Neural crest cell (in vitro differentiated cells): ENCODE measurements around the gene RITA1. TPM values are rescaled to one million over a fixed set of nuclear protein-coding genes. Genes with fewer than 3 reads are reported as not detected.
"Not testable (repeated sequence)": the region's sequence is repeated elsewhere in the genome, so short reads cannot be mapped to it uniquely, and the experiment has no call there.

Experiments
- DNase-seq: peaks from one replicate; pipeline ENCODE4 v3.0.0; 2021; ENCODE audit warnings: low read depth, mixed read lengths, low spot score
- H3K27ac Mint-ChIP-seq: one replicate; pipeline ENCODE4 v1.8.0; 2021; ENCODE audit warnings: mild to moderate bottlenecking, mixed read lengths; ENCODE audit not compliant: unreplicated experiment
- H3K27me3 Mint-ChIP-seq: 2 replicates; pipeline ENCODE4 v1.8.0; 2021; ENCODE audit warnings: low read depth, mild to moderate bottlenecking, mixed read lengths
- H3K36me3 Mint-ChIP-seq: 2 replicates; pipeline ENCODE4 v1.8.0; 2021; ENCODE audit warnings: low read depth, mild to moderate bottlenecking, mixed read lengths
- H3K4me1 Mint-ChIP-seq: 2 replicates; pipeline ENCODE4 v1.8.0; 2021; ENCODE audit warnings: mixed read lengths
- H3K4me3 Mint-ChIP-seq: one replicate; pipeline ENCODE4 v1.8.0; 2021; ENCODE audit warnings: mild to moderate bottlenecking, mixed read lengths
- H3K9me3 Mint-ChIP-seq: 2 replicates; pipeline ENCODE4 v1.8.0; 2021; ENCODE audit warnings: mixed read lengths
- CTCF ChIP-seq: fragments of 200-600 bp; sonication (generic); conservative IDR thresholded peaks from 2 replicates; pipeline ENCODE4 v1.5.0; 2021; ENCODE audit warnings: antibody characterized with exemption, mild to moderate bottlenecking
- total RNA-seq: library from RNA; stranded (reverse); gene quantifications from 2 replicates; pipeline ENCODE4 v1.2.1, GENCODE V29; 2021

RITA1 gene
- total RNA-seq, 1 donor from 2014 or later = 20.1 TPM

GRCh38 chr12:113138826-113139225 lies 46.7 kb upstream of the RITA1 start:
- no peak for TF ChIP-seq CTCF
- Mint-ChIP-seq H3K27me3 (peaks cover 49% of the 10 kb centered on the region), H3K27ac (no peak overlapping the region), H3K9me3 (no peaks in the 10 kb centered on the region), H3K36me3 (no peaks in the 10 kb centered on the region), H3K4me1 (no peaks in the 10 kb centered on the region), H3K4me3 (no peak overlapping the region)
- DNase-seq = no peak

DNA sequence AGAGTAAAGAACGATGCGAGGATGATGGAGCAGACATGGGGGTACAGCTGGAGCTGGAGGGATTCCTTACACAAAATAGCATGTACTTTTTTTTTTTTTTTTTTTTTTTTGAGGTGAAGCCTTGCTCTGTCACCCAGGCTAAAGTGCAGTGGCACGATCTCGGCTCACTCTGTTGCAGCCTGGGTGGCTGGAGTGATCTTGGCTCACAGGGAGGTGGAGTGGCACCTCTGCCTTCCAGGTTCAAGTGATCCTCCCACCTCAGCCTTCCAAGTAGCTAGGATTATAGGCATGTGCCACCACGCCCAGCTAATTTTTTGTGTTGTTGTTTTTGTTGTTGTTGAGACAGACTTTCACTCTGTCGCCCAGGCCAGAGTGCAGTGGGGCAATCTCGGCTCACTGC lies 44.8 kb upstream of the RITA1 start:
- H3K27ac Mint-ChIP-seq = peak overlapping the region; percentile 86
- no peaks in the 10 kb centered on the region for H3K36me3 Mint-ChIP-seq
- H3K27me3 Mint-ChIP-seq = peaks cover 32% of the 10 kb centered on the region
- H3K4me3 Mint-ChIP-seq = no peak overlapping the region
- H3K9me3 Mint-ChIP-seq = no peaks in the 10 kb centered on the region
- no peaks in the 10 kb centered on the region for H3K4me1 Mint-ChIP-seq
- DNase-seq = no peak
- TF ChIP-seq CTCF = no peak

DNA sequence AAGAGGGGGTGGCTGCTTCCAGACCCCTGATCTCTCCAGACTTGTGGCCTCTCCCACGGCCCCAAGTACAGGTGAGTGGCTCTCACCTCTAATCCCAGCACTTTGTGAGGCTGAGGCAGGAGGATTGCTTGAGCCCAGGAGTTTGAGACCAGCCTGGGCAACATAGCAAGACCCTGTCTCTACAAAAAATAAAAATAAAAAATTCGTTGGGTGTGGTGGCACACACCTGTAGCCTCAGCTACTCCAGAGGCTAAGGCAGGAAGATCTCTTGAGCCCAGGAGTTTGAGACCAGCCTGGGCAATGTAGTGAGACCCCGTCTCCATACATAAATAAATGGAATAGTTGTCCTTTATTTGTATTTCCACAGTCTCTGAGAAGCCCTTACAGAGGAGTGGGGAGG lies 43.8 kb upstream of the RITA1 start:
- H3K36me3 Mint-ChIP-seq, H3K4me1 Mint-ChIP-seq, H3K9me3 Mint-ChIP-seq, H3K4me3 Mint-ChIP-seq, DNase-seq, H3K27ac Mint-ChIP-seq: not testable (repeated sequence)
- H3K27me3 Mint-ChIP-seq = peaks cover 28% of the 10 kb centered on the region

DNA sequence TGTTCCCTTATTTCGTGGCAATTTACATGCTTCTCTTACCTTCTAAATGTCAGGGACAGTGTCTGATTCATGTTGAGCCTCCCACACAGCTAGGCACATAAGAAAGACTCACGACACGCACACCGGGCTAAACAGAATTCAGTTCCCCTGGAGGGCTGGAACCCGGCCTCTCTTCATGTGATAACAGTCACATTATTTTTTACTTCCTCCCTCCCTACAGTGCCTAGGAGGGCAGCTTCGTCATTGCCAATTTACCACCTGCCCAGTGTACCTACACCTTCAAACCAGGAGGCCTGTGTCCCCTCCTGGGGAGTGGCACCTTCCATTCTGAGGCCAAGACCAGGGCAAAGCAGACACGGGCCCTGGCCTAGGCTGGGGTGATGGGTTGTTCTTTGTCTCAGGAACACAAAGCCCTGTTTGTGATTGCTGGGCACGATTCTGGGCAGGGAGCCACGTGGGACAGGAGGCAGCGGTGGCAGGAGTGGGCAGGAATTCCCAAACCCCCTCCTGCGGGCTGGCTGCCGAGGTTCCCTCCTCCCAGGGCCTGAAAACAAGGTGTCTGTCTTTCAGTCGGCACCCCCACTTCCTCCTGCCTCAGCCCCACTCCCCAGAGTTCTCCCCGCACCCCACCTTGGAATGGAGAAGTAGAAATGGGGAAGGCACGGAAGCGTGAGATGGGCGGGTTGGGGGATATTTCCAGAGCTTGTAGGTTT lies 43.2 kb upstream of the RITA1 start:
- no peak for TF ChIP-seq CTCF
- H3K9me3 Mint-ChIP-seq = peaks cover 3% of the 10 kb centered on the region
- peaks cover 25% of the 10 kb centered on the region for H3K27me3 Mint-ChIP-seq
- H3K4me3 Mint-ChIP-seq = no peak overlapping the region
- H3K27ac Mint-ChIP-seq = peak overlapping the region; percentile 71
- DNase-seq = no peak
- H3K36me3 Mint-ChIP-seq = no peaks in the 10 kb centered on the region
- H3K4me1 Mint-ChIP-seq = no peaks in the 10 kb centered on the region

GRCh38 chr12:113142886-113143332 lies 42.6 kb upstream of the RITA1 start:
- H3K36me3 Mint-ChIP-seq = no peaks in the 10 kb centered on the region
- DNase-seq = no peak
- H3K4me3 Mint-ChIP-seq = no peak overlapping the region
- TF ChIP-seq CTCF = no peak
- H3K9me3 Mint-ChIP-seq = peaks cover 5% of the 10 kb centered on the region
- peak overlapping the region; percentile 71 for H3K27ac Mint-ChIP-seq
- H3K27me3 Mint-ChIP-seq = peaks cover 25% of the 10 kb centered on the region
- no peaks in the 10 kb centered on the region for H3K4me1 Mint-ChIP-seq

GRCh38 chr12:113143959-113144358 lies 41.6 kb upstream of the RITA1 start:
- no peak overlapping the region for H3K4me3 Mint-ChIP-seq
- peaks cover 5% of the 10 kb centered on the region for H3K9me3 Mint-ChIP-seq

More at GRCh38 chr12:113143959-113144358, 41.6 kb upstream of the RITA1 start:
- no peaks in the 10 kb centered on the region for H3K36me3 Mint-ChIP-seq
- H3K4me1 Mint-ChIP-seq = no peaks in the 10 kb centered on the region
- peaks cover 20% of the 10 kb centered on the region for H3K27me3 Mint-ChIP-seq
- H3K27ac Mint-ChIP-seq = no peak overlapping the region
- no peak for DNase-seq
- no peak for TF ChIP-seq CTCF
